ENCODE measurements around the gene HLA-C.
"Not testable (repeated sequence)": the region's sequence is repeated elsewhere in the genome, so short reads cannot be mapped to it uniquely, and the experiment has no call there.

The HLA-C gene

DNA sequence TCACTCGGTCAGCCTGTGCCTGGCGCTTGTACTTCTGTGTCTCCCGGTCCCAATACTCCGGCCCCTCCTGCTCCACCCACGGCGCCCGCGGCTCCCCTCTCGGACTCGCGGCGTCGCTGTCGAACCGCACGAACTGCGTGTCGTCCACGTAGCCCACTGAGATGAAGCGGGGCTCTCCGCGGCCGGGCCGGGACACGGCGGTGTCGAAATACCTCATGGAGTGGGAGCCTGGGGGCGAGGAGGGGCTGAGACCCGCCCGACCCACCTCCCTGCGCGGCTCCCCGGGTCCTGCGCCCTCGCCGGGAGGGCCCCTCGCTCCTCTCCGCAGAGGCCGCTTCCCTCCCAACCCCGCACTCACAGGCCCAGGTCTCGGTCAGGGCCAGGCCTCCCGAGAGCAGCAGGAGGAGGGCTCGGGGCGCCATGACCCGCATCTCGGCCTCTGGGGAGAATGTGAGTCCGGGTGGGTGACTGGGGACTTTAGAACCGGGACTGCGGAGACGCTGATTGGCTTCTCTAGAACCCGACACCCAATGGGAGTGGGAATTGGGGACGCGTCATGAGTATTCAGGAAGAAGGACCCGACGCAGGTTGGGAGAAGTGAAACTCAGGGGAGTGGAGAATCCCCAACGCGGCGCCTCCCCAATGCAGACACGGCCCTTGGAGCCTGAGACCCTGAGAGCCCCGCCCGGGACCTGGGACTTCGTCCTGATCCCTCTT lies at the start of gene HLA-C:
HLA-C (minus strand) TSS at position 452 of the 717 bp plus-strand sequence; CDS start at position 431, 21 bp downstream.
- DNase-seq = peak; percentile 65

DNA sequence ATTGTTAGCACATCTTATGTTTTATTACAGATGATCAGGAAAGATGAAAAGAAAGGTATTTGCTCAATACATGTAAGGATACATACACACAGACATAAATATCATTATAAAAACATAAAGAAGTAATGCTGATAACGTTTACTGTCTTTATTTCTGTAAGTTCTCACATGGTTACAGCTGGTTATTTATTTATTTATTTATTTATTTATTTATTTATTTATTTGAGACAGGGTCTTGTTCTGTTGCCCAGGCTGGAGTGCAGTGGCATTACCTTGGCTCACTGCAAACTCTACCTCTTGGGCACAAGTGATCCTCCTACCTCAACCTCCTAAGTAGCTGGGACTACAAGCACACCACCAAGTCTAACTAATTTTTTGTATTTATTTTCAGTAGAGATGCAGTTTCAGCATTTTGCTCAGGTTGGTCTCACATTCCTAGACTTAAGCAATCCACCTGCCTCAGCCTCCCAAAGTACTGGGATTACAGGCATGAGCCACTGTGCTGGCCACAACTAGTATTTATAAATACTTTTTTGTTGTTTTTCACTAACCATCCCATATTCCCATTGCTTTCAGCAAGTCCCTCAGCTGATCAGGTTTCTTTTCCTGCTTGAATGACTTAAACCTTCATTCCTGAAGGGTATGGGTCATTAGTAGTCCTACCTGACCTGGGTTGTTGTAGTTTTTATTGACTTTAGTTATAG lies 49.3 kb upstream of the HLA-C start:
- no peak for DNase-seq

- no peak for DNase-seq
These were observed 45.1 kb upstream of the HLA-C start for GRCh38 chr6:31317036-31317435.

- no peak for DNase-seq
These were observed 37.7 kb upstream of the HLA-C start for GRCh38 chr6:31309641-31310040.

DNA sequence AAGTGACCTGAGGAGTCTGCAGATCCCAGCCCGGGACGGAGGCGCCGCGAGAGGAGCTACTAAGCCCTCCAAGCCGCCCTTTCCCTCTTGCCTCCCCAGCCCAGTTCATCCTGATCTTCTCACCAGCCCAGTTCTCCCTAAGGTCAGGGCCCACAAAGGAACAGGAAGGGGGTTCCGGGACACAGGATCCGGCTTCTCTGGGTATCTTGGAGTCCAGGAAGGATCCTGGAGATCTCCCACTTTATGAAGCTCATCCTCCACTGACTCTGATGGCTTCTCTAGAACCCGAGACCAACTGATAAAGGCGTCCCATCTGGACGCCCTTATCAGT lies 36.9 kb upstream of the HLA-C start:
- no peak for DNase-seq

- no peak for DNase-seq
These were observed 36.4 kb upstream of the HLA-C start for GRCh38 chr6:31308050-31308844.

DNA sequence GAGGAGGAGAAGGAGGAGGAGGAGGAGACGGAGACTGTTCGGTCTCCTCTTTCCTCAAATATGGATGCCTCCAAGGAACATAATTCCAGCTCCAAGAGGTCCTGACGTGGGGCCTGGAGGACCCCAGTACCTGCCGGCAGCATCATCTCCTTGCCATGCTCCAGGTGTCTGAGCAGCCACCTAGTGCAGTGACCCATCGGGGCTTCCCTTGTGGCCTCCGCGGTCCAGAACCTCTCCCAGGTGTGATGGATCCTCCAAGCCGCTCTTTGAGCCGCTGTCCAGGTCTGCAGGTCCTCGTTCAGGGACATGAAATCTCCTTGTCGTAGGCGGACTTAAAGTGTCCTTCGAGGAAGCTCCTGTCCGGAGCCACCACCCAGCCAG lies 35.8 kb upstream of the HLA-C start:
- no peak for DNase-seq

GRCh38 chr6:31305703-31306219 lies 33.9 kb upstream of the HLA-C start:
- no peak for DNase-seq

GRCh38 chr6:31304683-31305082 lies 32.8 kb upstream of the HLA-C start:
- DNase-seq = no peak

DNA sequence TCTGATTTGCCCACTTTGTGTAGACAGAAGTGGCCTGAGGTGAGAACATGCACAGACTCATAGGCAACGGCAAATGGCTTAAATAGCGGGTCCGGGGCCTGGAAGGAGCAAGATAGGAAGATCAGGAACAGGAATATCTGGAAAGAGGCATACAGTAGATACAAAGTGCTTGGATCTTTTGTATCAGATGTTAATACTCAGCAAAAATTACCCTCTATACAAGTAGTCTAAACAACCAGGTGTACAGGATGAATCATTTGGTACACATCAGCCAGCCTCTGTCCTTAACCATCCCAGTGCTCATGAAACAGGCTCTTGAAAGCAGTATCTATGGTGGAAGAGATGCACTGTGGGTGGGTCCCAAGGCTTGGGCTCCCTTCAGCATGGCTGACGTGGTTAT lies 28.9 kb upstream of the HLA-C start:
- DNase-seq = no peak

DNA sequence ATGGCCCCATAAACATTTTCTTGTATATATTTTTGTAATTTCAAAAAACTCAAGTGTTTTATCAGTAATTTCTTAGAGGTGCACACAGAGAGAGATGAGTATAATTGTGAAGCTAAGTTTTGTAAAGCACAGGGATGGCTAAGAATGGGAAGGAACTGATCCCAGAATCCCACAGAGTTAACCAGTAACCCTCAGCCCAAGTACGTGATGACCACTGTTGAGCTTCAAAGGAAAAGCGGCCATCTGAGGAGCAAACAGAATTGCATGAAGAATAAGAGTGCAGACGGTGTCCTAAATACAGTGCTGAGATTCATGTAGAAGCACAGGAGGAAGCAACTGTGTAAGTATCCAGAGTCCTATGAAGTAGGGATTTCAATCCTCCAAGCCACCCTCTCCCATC lies 28.1 kb upstream of the HLA-C start:
- DNase-seq = no peak

GRCh38 chr6:31299511-31299910 lies 27.6 kb upstream of the HLA-C start:
- no peak for DNase-seq

DNA sequence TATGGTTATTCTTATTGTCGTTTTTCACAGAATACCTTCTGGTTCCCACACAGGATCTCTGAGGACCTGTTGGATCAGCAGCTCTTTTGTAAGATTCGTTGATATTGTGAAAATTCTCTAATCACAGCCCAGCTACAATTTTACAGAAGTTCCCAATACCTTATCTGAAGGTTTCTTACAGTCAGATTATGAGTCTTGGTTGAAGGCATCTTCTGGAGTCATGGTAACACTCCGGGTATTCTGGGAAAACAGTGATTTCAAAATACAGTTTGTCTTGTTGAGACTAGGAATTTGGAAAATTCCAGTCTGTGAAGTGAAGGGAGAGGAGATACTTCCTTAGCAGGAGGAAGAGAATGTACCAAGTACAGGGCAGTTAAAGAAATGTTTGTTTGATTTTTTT lies 22.2 kb upstream of the HLA-C start:
- DNase-seq = no peak

DNA sequence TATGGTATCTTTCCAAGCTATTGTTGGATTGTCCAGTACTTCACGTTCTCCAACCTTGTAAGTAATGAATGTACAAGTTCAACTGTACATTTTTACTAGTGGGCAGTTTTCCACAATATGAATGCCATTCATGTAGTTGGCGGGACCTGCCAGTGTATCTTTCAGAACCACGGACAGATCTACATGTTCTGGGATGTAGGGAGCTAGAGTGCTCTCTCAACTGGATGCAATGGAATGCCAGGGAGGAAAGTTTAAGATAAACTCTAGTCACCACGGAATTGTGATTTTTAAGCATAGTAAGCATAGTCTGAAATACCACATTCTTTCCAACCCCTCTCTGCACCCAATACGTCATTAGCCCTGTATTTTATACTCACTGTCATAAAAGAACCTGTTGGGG lies 21.5 kb upstream of the HLA-C start:
- no peak for DNase-seq

- DNase-seq = no peak
These were observed 17.9 kb upstream of the HLA-C start for GRCh38 chr6:31289788-31290187.

- no peak for DNase-seq
These were observed 15.7 kb upstream of the HLA-C start for GRCh38 chr6:31287619-31288018.

DNA sequence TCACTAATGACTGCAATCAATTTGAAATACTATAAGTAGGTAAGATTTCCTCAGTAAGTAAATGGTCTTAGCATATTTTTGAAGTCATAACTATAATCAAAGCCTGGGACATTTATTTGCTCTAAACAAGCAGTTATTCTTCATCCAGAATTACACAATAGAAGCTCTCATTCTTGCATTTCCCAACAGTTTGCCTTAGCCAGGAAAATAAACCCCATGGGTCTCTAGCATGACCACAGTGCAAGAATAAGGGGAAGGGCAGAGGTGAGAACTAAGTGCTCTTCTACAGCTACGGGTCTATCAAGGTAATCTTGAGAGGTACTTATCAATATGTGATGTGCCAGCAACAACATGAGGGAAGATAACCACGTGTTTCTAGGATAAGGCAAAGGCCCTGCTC lies 14.1 kb upstream of the HLA-C start:
- no peak for DNase-seq

- no peak for DNase-seq
These were observed 13.6 kb upstream of the HLA-C start for GRCh38 chr6:31285486-31285885.

DNA sequence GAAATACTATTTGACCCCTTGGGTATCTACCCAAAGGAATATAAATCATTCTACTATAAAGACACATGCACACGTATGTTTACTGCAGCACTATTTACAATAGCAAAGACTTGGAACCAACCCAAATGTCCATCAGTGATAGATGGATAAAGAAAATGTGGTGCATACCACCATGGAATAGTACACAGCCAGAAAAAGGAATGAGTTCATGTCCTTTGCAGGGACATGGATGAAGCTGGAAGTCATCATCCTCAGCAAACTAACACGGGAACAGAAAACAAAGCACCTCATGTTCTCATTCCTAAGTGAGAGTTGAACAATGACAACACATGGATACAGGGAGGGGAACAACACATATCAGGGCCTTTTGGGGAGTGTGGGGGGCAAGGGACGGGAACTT lies 7.8 kb upstream of the HLA-C start:
- DNase-seq = not testable (repeated sequence)

- no peak for DNase-seq
These were observed 1.1 kb upstream of the HLA-C start for GRCh38 chr6:31272836-31273626.

GRCh38 chr6:31272436-31272835 lies 544 bp upstream of the HLA-C start:
- no peak for DNase-seq

DNA sequence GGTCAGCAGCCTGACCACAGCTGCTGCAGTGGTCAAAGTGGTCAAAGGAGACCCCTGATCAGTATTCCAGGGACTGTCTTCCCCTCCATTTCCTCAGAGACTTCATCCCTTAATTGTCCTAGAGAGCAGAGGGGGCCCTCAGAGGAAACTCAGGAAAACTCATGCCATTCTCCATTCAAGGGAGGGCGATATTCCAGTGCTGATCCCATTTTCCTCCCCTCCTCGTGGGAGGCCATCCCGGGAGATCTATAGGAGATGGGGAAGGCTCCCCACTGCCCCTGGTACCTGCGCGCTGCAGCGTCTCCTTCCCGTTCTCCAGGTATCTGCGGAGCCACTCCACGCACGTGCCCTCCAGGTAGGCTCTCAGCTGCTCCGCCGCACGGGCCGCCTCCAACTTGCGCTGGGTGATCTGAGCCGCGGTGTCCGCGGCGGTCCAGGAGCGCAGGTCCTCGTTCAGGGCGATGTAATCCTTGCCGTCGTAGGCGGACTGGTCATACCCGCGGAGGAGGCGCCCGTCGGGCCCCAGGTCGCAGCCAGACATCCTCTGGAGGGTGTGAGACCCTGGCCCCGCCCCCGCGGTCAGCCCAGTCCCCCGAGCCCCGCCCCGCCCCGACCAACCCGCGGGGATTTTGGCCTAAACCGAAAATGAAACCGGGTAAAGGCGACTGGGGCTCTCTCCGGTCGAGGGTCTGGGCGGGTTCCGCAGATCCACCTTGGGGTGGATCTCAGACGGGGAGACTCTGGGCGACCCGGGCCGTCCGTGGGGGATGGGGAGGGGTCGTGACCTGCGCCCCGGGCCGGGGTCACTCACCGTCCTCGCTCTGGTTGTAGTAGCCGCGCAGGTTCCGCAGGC lies 878 bp downstream of the HLA-C start:
- no peak for DNase-seq

Data from NCI-H1092 treated with DMSO at 0.1 percent for 48 hours (cell line).